ENCODE results near the gene F3.

Gene F3

DNA sequence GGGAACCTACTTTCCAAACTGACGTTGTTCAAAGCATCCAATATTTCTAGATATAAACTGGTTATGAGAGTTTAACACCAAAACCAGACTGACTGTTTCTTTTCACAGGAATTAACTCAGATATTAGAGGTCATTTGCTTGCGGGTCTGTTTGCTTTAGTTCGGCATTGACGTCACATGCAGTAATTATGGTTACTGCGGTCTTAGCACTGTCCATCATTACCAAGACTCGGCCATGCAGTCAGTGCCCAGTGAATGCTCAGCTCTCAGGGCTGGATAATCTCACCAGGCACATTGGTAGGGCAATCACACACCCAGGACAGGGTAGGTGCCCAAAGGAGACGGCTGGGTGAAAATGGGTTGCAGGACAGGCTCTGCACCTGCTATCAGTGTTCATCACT, 9.9 kb upstream of the F3 start:
- TF ChIP-seq, protein P1, sequence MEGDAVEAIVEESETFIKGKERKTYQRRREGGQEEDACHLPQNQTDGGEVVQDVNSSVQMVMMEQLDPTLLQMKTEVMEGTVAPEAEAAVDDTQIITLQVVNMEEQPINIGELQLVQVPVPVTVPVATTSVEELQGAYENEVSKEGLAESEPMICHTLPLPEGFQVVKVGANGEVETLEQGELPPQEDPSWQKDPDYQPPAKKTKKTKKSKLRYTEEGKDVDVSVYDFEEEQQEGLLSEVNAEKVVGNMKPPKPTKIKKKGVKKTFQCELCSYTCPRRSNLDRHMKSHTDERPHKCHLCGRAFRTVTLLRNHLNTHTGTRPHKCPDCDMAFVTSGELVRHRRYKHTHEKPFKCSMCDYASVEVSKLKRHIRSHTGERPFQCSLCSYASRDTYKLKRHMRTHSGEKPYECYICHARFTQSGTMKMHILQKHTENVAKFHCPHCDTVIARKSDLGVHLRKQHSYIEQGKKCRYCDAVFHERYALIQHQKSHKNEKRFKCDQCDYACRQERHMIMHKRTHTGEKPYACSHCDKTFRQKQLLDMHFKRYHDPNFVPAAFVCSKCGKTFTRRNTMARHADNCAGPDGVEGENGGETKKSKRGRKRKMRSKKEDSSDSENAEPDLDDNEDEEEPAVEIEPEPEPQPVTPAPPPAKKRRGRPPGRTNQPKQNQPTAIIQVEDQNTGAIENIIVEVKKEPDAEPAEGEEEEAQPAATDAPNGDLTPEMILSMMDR (IDR thresholded peaks at IDR 0.05; ENCODE audit: low read depth, low read length, missing control alignments), result no peak
- DNase-seq (ENCODE audit: extremely low read depth, low read depth), result no peak

DNA sequence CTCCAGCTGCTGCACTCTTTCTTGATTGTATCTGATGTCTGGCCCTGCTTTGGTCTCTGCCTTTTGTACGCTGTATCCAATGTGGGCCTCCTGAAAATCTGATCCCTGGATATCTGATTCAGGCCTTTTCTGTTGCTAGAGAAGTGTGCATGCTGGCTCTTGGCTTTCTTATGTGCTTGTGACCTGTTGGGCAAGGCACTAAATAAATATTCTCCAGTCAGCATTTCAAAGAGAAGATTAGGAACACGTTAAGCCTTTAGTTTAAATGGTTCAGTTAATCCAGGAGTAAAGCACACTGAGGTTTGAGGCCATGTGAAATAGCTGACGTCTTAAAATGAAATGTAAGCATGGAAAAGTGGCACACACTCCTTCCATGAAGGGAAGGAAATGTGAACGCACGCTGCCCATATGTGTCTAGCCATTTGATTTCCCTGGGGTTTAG, 9.3 kb upstream of the F3 start:
- no peak for DNase-seq (ENCODE audit: extremely low read depth, low read depth)
- TF ChIP-seq, protein P1 (IDR thresholded peaks at IDR 0.05; ENCODE audit: low read depth, low read length, missing control alignments), result no peak
- H3K4me3 ChIP-seq (replicated peaks; ENCODE audit: low read depth, low read length), result no peak overlapping the region

More for the DNA sequence above, 9.9 kb upstream of the F3 start:
- no peak overlapping the region for H3K4me3 ChIP-seq (replicated peaks; ENCODE audit: low read depth, low read length)

DNA sequence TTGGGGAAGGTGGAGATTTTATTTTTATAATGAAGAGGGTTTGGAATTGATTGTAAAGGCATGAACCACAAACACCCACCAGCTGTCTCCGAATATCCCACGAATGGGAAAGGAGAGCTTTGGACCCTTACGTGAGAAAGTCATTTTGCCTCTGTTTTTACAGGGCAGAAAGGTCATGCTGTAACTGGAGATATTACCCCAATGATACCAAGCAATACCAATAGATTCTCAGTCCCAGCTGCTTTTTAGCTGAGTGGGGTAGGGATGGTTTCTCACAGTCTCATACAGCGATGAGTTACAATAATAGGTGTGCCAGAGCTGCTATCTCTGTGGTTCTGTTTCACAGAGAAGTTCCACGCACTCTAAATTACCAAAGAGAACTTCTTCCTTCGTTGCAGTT, 8.8 kb upstream of the F3 start:
- TF ChIP-seq, protein P1 (IDR thresholded peaks at IDR 0.05; ENCODE audit: low read depth, low read length, missing control alignments), result no peak
- DNase-seq (ENCODE audit: extremely low read depth, low read depth), result no peak
- H3K4me3 ChIP-seq (replicated peaks; ENCODE audit: low read depth, low read length), result no peak overlapping the region

DNA sequence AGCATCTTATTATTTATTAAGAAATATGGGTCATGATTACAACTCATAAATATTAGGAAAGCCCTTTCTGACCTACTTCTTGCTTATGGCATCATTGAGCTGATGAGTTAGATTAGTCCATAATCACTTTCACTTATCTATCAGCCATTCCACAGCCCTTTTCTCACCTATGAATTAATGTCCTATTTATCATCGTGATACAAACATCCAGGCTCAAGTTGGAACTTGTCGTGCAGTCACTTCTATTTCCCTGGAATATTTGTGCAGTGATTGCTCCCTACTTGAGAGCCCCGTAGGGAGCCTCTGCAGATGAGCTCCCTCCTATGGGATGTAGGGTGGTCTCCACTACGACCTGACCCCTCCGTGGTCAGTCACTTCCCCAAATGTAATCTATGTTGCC, 8.1 kb upstream of the F3 start:
- TF ChIP-seq, protein P1 (IDR thresholded peaks at IDR 0.05; ENCODE audit: low read depth, low read length, missing control alignments), result no peak
- DNase-seq (ENCODE audit: extremely low read depth, low read depth), result no peak

DNA sequence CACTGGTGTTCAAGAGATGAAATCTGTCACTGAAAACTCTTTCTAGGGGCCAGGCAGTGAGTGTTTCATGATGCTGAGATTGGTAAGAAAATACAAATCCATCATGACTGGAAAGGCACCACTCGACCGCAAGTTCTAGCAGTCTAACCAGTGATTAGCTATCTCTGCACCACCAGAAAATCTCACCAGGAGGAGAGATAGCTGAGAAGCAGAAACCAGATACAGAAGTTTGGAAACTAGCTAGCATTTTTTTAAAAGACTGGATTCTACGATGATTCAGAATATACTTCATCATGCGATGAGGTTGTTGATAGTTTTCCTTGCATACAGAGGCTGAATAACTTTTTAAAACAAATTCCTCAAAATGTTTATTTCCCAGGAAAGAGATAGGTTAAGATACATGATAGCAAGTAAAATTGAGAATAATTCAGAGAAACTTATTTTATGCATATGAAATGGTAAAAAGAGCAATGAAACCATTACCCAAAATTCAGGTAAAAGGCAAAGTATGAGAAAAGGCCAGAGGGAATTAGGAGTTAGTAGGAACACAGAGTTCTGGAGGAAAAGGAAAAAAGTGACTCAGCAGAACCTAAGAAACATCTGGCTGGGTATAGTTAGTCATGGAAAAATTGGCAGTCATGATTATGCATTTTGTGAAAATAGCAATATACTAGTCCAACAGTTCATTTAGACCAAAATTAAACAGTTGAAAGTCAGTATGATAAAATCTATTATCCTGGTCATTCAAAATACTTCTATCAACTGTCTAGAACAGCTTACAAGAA, 3.3 kb upstream of the F3 start:
- no peak overlapping the region for H3K4me3 ChIP-seq (replicated peaks; ENCODE audit: low read depth, low read length)
- TF ChIP-seq, protein P1 (IDR thresholded peaks at IDR 0.05; ENCODE audit: low read depth, low read length, missing control alignments), result no peak
- DNase-seq (ENCODE audit: extremely low read depth, low read depth), result no peak

More for the DNA sequence above, 8.1 kb upstream of the F3 start:
- H3K4me3 ChIP-seq (replicated peaks; ENCODE audit: low read depth, low read length), result no peak overlapping the region

DNA sequence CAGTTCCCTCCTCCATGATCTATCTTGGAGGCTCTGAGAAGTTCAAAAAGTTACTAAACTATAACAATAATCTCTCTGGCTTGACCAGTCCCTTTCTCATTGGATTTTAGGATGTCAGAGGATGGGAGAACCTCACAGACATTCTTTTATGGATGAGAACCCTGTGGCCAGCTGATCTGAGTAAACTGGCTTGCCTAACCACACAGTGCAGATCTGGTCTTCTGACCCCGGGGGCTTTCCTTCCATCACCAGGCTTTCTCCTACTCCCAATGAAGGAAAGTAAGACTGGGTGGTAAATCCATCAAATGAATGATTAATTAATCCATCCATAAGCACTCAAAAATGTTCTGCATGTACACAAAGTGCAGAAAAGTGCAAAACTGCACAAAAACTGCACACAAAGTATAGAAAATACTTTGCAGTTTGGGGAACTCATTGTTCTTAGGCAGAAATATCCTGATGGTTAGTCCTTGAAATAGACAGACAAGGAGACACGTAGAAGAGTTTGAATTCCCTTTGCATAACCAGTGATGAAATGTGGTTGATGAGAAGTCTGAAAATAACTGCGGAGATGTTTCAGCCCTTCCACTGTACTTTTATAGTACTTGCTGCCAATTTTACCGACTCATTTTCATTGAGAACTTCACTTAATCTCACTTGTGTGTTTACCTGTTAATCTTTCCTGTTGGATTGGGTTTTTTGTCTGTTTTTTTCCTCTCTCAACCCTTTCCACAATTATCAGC, 2.5 kb upstream of the F3 start:
- no peak for DNase-seq (ENCODE audit: extremely low read depth, low read depth)
- TF ChIP-seq, protein P1 (IDR thresholded peaks at IDR 0.05; ENCODE audit: low read depth, low read length, missing control alignments), result no peak
- H3K4me3 ChIP-seq (replicated peaks; ENCODE audit: low read depth, low read length), result no peak overlapping the region
